HepG2 (cell line): ENCODE data around the gene TUBA4A. TPM values are rescaled to one million over a fixed set of nuclear protein-coding genes. Genes with fewer than 3 reads are reported as not detected.

Experiments used
- CCDC6 ChIP-seq: sonication (generic); formaldehyde crosslinking; IDR thresholded peaks from 2 replicates; pipeline ENCODE4 v1.8.1; 2022; ENCODE audit warnings: mild to moderate bottlenecking, missing genetic modification reagents, moderate library complexity
- DNMT3B ChIP-seq: conservative IDR thresholded peaks from 2 replicates; pipeline ENCODE4 v1.6.1; 2016; ENCODE audit warnings: missing biosample characterization, control low read depth
- GABPA ChIP-seq, 2 experiments: IDR thresholded peaks; 2 replicates each; pipeline ENCODE4 v1.6.1; 2011 to 2016; ENCODE audit warnings: low read depth in 2 of 2, low read length in 1 of 2, missing biosample characterization in 1 of 2, missing genetic modification characterization in 1 of 2
- GTF3A ChIP-seq: sonication (generic); formaldehyde crosslinking; conservative IDR thresholded peaks from 2 replicates; pipeline ENCODE4 v1.4.0; 2020; ENCODE audit warnings: mild to moderate bottlenecking, missing genetic modification reagents
- HBP1 ChIP-seq: IDR thresholded peaks from 2 replicates; pipeline ENCODE4 v1.6.1; 2016; ENCODE audit warnings: low read depth, control low read depth
- KDM5B ChIP-seq: sonication (generic); formaldehyde crosslinking; IDR thresholded peaks from 2 replicates; pipeline ENCODE4 v1.4.0; 2020; ENCODE audit warnings: missing genetic modification reagents, mild to moderate bottlenecking, borderline replicate concordance
- MED1 ChIP-seq: sonication (generic); formaldehyde crosslinking; IDR thresholded peaks from 2 replicates; pipeline ENCODE4 v1.4.0; 2020; ENCODE audit warnings: missing genetic modification reagents
- NCOA1 ChIP-seq: sonication (generic); formaldehyde crosslinking; IDR thresholded peaks from 2 replicates; pipeline ENCODE4 v1.9.0; 2021; ENCODE audit warnings: missing genetic modification reagents
- PRDM15 ChIP-seq: sonication (generic); formaldehyde crosslinking; IDR thresholded peaks from 2 replicates; pipeline ENCODE4 v1.4.0; 2020; ENCODE audit warnings: missing genetic modification reagents
- SP140L ChIP-seq: sonication (generic); formaldehyde crosslinking; IDR thresholded peaks from 2 replicates; pipeline ENCODE4 v1.4.0; 2020; ENCODE audit warnings: missing genetic modification reagents, borderline replicate concordance
- SP2 ChIP-seq: sonication (generic); formaldehyde crosslinking; IDR thresholded peaks from 2 replicates; pipeline ENCODE4 v1.5.1; 2020; ENCODE audit warnings: mild to moderate bottlenecking, missing genetic modification reagents
- STAT5B ChIP-seq: sonication (generic); formaldehyde crosslinking; IDR thresholded peaks from 2 replicates; pipeline ENCODE4 v1.4.0; 2020; ENCODE audit warnings: missing genetic modification reagents
- TAF1 ChIP-seq: sonication (generic); formaldehyde crosslinking; IDR thresholded peaks from 2 replicates; pipeline ENCODE4 v1.4.0; 2020; ENCODE audit warnings: missing genetic modification reagents
- ZBTB42 ChIP-seq: sonication (generic); formaldehyde crosslinking; IDR thresholded peaks from 2 replicates; pipeline ENCODE4 v1.5.0; 2020; ENCODE audit warnings: mild to moderate bottlenecking, missing genetic modification reagents
- ZNF343 ChIP-seq: sonication (generic); formaldehyde crosslinking; IDR thresholded peaks from 2 replicates; pipeline ENCODE4 v1.4.0; 2020; ENCODE audit warnings: mild to moderate bottlenecking, missing genetic modification reagents
- ZNF687 ChIP-seq: sonication (generic); formaldehyde crosslinking; IDR thresholded peaks from 2 replicates; pipeline ENCODE4 v1.5.1; 2020; ENCODE audit warnings: mild to moderate bottlenecking, missing genetic modification reagents, moderate library complexity
- polyA plus RNA-seq, 8 experiments: library from polyadenylated mRNA; depleted of rRNA in 3 of 8; stranded (reverse) in 7 of 8; unstranded in 1 of 8; fragments of >200 nt; fragmentation: Illumina TruSeq in 4 of 8; extraction: Trizol in 4 of 8; gene quantifications; 2 replicates each; pipeline versions ENCODE4 v1.2.1 to v1.2.3, GENCODE V29; 2011 to 2016; ENCODE audit warnings: low read depth in 4 of 8, missing spikeins in 1 of 8, mixed read lengths in 1 of 8; ENCODE audit not compliant: insufficient read depth in 1 of 8
- total RNA-seq, 5 experiments: library from RNA; depleted of rRNA; stranded (reverse); fragments of >200 nt; fragmentation: Illumina TruSeq; extraction: Trizol; gene quantifications; 2 replicates each; pipeline ENCODE4 v1.2.3, GENCODE V29; 2016; ENCODE audit warnings: low read depth in 1 of 5
- TF ChIP-seq, protein P1 (sequence below): sonication (generic); formaldehyde crosslinking; IDR thresholded peaks from 2 replicates; pipeline ENCODE4 v1.5.1; 2020; ENCODE audit warnings: missing genetic modification reagents, mild to moderate bottlenecking, borderline replicate concordance

TUBA4A gene
- total and polyA plus RNA-seq, 2 of the 13 experiments (the other 11 are each of a cell fraction or from before 2014, with no cell fraction given) = 1.3 to 12.7 TPM

DNA sequence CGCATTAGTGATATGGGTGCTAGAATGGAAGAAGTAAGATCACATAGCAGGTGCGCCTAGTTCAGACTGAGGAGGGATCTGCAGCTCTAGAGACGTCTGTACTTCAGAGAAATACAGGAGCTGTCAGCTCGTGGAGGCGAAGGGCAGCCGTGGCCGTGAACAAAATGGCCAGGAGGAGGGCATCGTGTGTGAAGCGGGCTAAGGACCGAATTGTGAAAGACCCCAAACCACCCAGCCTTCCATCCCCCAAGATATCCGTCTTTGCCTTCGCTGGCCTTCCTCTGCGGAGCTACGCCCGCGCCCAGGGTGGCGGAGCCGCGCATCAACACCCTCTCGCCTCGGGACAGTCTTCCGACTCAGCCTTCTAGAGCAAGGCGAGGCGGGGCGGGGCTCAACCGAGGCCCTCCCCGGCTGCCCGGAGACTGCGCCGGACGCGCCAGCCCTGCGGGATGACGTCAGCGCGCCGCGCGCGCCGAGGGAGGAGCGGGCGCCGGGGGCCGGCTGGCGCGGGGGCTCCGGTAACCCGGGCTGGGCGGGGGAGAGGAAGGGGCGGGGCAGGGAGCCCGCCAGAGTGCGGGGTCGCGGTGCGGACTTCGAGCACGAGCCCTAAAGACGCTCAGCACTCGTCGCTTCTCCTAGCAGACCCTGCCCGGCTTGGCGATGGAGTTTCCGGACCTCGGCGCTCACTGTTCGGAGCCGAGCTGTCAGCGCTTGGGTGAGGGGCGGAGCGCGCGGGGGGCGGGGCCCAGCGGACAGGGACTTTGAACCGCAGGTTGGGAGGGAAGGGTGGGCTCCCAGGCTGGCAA, 47.2 kb downstream of the TUBA4A start, which contains the start of gene ZFAND2B (continued):
- TF ChIP-seq PRDM15 (CRISPR knock-in tag) = no peak
- TF ChIP-seq STAT5B = no peak
- peak; percentile 75; the same call in 1 of the 2 replicates for TF ChIP-seq HBP1 (CRISPR knock-in tag)
- TF ChIP-seq, protein P1, sequence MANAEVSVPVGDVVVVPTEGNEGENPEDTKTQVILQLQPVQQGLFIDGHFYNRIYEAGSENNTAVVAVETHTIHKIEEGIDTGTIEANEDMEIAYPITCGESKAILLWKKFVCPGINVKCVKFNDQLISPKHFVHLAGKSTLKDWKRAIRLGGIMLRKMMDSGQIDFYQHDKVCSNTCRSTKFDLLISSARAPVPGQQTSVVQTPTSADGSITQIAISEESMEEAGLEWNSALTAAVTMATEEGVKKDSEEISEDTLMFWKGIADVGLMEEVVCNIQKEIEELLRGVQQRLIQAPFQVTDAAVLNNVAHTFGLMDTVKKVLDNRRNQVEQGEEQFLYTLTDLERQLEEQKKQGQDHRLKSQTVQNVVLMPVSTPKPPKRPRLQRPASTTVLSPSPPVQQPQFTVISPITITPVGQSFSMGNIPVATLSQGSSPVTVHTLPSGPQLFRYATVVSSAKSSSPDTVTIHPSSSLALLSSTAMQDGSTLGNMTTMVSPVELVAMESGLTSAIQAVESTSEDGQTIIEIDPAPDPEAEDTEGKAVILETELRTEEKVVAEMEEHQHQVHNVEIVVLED (CRISPR knock-in tag) = peak; percentile 96
- TF ChIP-seq NCOA1 = peak; percentile 91
- no peak for TF ChIP-seq DNMT3B (CRISPR knock-in tag)
- no peak for TF ChIP-seq ZBTB42
- TF ChIP-seq KDM5B (CRISPR knock-in tag) = peak; percentile 93
- no peak for TF ChIP-seq CCDC6
- TF ChIP-seq ZNF343 (CRISPR knock-in tag) = peak; percentile 63; the same call in 1 of the 2 replicates
- 0 out of 2 replicates have a peak, but pooled peaks have one; percentile 55 for TF ChIP-seq GTF3A (CRISPR knock-in tag)
- peak; percentile 95 for TF ChIP-seq TAF1 (CRISPR knock-in tag)
- TF ChIP-seq MED1 (CRISPR knock-in tag) = peak; percentile 75; the same call in 1 of the 2 replicates
- peak; percentile 66; the same call in 1 of the 2 replicates for TF ChIP-seq SP140L (CRISPR knock-in tag)
- TF ChIP-seq ZNF687 (CRISPR knock-in tag) = peak; percentile 93
- peak; percentile 48; the same call in 1 of the 2 replicates for TF ChIP-seq SP2 (CRISPR knock-in tag)
- no peak for TF ChIP-seq GABPA (IDR thresholded peaks at IDR 0.05; ENCODE audit: low read depth, low read length)
- peak; percentile 41 for TF ChIP-seq GABPA (CRISPR knock-in tag; IDR thresholded peaks at IDR 0.05; ENCODE audit: low read depth)
